ENCODE data around the gene PRKCZ.

Gene PRKCZ

DNA sequence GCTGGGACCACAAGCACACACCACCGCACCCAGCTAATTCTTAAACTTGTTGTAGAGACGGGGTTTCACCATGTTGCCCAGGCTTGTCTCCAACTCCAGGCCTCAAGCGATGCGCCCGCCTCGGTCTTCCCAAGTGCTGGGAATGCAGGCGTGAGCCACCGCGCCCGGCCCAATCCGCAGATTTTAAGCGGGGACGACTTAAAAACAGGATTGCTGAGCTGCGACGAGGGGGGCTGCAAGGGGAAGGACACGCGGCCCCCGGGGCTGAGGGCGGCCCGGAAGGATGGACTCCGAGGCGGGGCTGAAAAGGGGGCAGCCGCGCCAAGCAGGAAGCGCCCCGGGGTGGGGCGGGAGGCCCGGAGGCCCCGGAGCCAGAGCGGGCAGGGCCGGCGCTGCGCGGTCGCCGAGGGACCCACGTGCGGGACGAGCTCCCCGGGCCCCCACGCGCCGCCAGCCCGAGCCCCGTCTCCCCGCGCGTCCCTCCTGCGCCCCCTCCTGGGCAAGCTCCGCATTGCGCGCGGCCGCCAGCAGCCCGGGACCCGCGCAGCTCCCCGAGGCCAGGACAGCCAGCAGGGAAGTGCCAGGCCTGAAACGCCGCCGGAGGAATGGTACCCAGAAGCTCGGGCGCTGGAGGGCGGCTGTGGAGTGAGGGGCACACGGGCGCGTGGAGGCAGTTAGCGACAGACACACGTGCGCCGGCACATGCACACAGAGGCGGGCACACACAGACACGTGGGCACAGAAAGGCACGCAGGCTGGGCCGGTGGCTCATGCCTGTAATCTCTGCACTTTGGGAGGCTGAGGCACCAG, 5.5 kb upstream of the PRKCZ start:
- Histone ChIP-seq H3K4me1 (peaks cover 19% of the 10 kb centered on the region), H3K36me3 (replicated peaks) (no peaks in the 10 kb centered on the region), H3K27me3 (ENCODE audit: low read depth) (no peaks in the 10 kb centered on the region), H3K4me3 (peak overlapping the region; percentile 14), H3K9me3 (no peaks in the 10 kb centered on the region)
- in situ Hi-C loops (cut with MboI; ENCODE audit: low sequenced_read_pairs) = loop anchor here (5.0 kb wide), 1 partner anchor 82 kb away; no protein-coding TSS in a partner anchor
- peak; percentile 44 to 87 for DNase-seq (ENCODE audit: low spot score in 2 of 2)

DNA sequence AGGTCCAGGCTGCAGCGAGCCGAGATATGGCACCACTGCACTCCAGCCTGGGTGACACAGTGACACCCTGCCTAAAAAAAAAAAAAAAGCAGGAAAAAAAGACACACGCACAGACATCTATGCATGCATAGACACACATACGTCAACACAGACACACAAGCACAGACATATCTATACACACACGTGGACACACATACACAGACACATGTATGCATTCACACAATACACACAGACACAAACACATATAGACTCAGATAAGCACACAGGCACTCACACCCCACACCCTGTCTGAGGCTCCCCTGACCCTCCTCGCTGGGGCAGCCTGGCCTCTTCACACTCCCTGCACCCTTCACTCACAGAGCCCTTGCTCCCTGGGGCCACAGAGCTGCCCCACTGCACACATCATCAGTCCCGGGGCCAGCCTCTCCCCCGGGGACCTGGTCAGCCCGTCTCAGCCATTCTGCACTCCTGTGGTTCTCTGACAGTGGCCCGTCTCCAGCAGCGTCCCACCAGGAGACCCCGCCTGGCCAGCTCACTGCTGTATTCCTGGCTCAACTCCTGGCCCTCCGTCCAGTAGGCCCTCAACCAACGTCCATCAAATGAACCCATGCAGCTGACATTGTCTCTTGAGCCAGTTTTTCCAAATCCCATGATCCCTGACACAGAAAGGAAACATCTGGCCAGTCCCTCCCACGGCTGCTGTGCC, 4.6 kb upstream of the PRKCZ start:
- in situ Hi-C loops (cut with MboI; ENCODE audit: low sequenced_read_pairs) = loop anchor here (5.0 kb wide), 1 partner anchor 83 kb away; no protein-coding TSS in a partner anchor
- Histone ChIP-seq H3K4me1 (peaks cover 17% of the 10 kb centered on the region), H3K9me3 (no peaks in the 10 kb centered on the region), H3K27me3 (ENCODE audit: low read depth) (no peaks in the 10 kb centered on the region), H3K4me3 (no peak overlapping the region), H3K36me3 (replicated peaks) (no peaks in the 10 kb centered on the region)
- DNase-seq (ENCODE audit: low spot score in 2 of 2) = no peak

DNA sequence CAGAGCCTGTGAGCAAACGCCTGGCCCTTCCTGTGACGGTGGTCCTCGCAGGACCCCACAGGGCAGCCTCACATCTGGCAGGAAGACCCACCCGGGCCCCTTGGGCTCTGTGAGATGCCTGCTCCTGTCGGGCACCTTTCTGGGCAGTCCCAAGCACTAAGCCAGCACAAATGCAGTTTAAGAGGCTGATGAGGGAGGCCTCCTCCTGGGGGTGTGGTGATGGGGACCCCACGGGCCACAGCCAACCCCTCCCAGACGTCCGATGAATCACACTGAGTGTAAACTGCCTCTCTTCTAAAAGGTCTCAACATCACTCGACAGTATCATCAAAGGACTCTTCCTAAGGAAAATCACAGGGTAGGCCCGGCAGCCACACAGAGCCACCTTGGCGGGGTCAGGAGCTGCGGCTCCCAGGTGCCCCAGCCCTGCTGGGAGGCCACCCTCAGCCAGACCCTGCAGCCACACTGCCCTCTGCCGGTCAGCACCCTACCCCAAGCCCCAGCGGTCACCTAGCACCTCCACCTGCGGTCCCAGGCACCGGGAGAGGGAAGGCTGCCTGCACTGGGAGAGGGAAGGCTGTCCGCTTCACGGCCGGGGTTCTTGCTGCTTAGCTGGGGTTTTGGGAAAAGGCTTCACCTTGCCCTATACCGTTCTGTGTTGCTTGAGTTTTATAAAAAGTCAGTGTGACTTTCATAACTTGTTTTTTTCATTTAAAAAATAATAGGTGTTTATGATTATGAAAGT, 3.9 kb upstream of the PRKCZ start:
- no peaks in the 10 kb centered on the region for H3K27me3 ChIP-seq (ENCODE audit: low read depth)
- no peaks in the 10 kb centered on the region for H3K9me3 ChIP-seq
- H3K4me3 ChIP-seq = no peak overlapping the region
- H3K4me1 ChIP-seq = peaks cover 17% of the 10 kb centered on the region
- in situ Hi-C loops (cut with MboI; ENCODE audit: low sequenced_read_pairs) = loop anchor here (5.0 kb wide), 1 partner anchor 84 kb away; no protein-coding TSS in a partner anchor
- H3K36me3 ChIP-seq (replicated peaks) = no peaks in the 10 kb centered on the region
- DNase-seq (ENCODE audit: low spot score in 2 of 2) = peak; percentile 57 to 90

DNA sequence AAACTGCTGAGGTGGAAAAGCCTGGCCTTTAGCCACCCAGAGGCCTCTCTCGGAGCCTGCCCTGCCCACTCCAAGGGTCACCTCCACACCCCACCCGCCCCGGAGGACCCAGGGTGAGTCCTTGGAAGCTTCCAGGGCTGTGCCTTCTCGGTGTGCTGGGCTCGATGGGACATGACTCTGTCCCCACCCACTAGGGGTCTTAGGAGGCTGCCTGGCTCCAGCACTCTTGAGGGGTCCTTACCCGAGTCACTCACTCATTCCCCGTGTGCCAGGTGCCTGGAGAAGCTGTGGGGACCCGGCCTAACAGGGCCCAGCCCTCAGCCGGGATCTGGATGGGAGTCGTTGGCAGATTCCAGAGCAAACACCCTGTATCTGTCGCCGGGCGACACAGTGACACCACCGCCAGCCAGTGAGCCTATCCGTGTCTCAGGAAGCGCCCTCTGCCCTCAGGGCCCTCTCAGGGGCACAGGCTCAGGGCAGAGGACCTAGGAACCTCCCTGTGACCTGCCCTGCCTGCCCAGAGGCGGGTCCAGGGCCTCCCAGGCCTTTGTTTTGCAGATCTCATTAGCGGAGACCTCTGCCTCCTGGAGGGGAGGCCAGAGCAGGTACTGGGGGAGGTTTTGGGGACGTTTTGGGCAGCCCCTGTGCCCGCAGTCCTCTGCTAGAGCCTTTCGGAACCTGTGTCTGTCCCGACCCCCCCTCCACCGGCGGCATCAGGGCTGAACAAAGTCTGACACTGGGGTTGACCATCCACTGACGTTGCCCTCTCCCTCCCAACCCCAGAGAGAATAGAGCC, 3.1 kb upstream of the PRKCZ start:
- no peaks in the 10 kb centered on the region for H3K9me3 ChIP-seq
- H3K27me3 ChIP-seq (ENCODE audit: low read depth) = no peaks in the 10 kb centered on the region
- no peak for DNase-seq (ENCODE audit: low spot score in 2 of 2)
- H3K36me3 ChIP-seq (replicated peaks) = no peaks in the 10 kb centered on the region
- H3K4me1 ChIP-seq = peaks cover 17% of the 10 kb centered on the region
- H3K4me3 ChIP-seq = no peak overlapping the region
- in situ Hi-C loops (cut with MboI; ENCODE audit: low sequenced_read_pairs) = loop anchor here (5.0 kb wide), 1 partner anchor 85 kb away; no protein-coding TSS in a partner anchor

DNA sequence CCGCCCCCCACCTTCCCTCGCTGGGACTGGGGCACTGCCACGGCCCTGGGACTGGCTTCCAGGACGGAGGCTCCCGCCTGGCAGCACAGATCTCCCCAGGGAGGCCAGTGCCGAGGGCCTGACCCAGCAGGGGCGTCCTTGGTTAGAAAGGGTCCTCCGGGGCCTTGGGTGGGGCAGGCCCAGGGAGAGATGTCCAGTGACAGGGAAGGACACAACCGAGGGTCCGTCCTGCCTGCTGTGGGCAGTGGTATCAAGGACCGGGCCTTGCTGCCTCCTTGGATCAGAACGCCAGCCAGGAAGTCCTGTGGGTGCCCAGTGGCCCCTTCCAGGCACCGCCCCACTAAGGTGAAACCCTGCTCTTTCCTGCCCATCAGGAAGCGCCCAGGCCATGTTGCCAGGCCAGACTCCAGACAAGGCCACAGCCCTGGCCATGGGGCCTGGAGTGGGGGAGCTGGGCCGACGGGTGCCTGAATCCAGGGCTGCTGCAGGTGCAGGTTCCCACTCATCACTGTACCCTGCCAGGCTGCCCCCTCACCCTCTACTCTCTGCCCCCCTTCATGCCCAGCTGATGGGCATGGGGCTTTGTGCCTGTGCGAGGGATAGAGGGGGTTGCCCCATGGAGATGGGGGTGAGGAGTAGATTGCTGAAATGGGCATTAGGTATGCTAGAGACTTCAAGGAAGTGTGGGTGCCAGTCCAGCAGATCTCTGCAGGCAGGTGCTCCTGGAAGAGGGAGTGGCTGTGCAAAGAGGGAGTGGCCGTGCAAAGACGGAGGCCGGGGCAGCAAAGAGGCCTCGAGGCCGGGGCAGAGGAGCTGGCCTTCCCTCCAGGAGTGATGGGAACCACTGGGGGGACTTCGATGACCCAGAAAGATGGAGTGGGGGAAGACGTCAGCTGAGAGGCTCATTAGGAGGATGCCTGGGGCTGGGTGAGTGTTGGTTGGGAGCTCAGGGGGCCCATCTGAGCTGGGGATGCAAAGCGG, 2.2 kb upstream of the PRKCZ start:
- no peak for DNase-seq (ENCODE audit: low spot score in 2 of 2)

DNA sequence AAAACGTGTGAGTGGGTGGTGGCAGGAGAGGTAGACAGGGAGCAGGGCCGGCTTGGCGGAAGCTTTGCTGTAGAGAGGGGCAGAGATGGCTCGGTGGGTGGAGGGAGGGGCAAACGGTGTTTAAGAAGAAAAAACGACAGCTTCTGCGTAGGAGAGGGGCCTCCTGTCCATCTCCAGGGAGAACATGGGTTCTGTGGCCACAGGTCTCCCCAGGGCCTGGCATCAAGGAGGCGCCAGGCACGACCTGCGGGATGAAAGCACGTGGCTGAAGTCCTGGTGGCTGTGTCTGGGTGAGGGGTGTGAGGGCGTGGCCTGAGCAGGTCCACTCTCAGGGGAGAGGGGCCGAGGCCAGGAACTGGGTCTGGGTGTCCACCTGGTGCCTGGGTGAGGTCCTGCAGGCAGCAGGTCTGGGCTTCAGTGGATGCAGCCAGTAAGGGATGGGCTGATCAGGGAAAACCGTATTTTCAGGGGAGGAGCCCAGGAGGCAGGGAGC, 940 bp upstream of the PRKCZ start:
- Histone ChIP-seq H3K9me3 (no peaks in the 10 kb centered on the region), H3K4me1 (peaks cover 14% of the 10 kb centered on the region), H3K4me3 (peak overlapping the region; percentile 64), H3K27me3 (ENCODE audit: low read depth) (no peaks in the 10 kb centered on the region), H3K36me3 (replicated peaks) (no peaks in the 10 kb centered on the region)
- in situ Hi-C loops (cut with MboI; ENCODE audit: low sequenced_read_pairs) = loop anchor here (5.0 kb wide), 1 partner anchor 87 kb away; no protein-coding TSS in a partner anchor
- DNase-seq (ENCODE audit: low spot score in 2 of 2) = peak in 1 of 2 experiments; percentile 75

More for the DNA sequence above, 2.2 kb upstream of the PRKCZ start:
- no peak overlapping the region for H3K4me3 ChIP-seq
- in situ Hi-C loops (cut with MboI; ENCODE audit: low sequenced_read_pairs) = loop anchor here (5.0 kb wide), 1 partner anchor 86 kb away; no protein-coding TSS in a partner anchor
- no peaks in the 10 kb centered on the region for H3K9me3 ChIP-seq
- peaks cover 17% of the 10 kb centered on the region for H3K4me1 ChIP-seq
- H3K27me3 ChIP-seq (ENCODE audit: low read depth) = no peaks in the 10 kb centered on the region
- no peaks in the 10 kb centered on the region for H3K36me3 ChIP-seq (replicated peaks)

DNA sequence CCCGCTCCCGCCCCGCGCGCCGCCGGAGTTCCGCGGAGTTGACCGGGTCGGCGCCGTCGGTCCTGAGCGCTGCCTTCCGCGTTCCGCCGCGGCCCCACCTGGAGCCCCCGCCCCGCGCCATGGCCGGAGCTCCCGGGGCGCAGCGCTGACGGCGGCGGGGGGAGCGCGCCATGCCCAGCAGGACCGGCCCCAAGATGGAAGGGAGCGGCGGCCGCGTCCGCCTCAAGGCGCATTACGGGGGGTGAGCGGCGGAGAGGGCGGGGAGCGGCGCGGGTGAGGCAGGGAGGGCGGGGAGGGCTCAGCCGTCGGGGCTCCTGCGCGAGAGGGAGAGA, 216 bp downstream of the PRKCZ start:
- Histone ChIP-seq H3K36me3 (replicated peaks) (no peaks in the 10 kb centered on the region), H3K9me3 (no peaks in the 10 kb centered on the region), H3K4me3 (peak overlapping the region; percentile 57), H3K27me3 (ENCODE audit: low read depth) (no peaks in the 10 kb centered on the region), H3K4me1 (peaks cover 8% of the 10 kb centered on the region; the same call in 1 of the 2 replicates)
- in situ Hi-C loops (cut with MboI; ENCODE audit: low sequenced_read_pairs) = no loop called here
- peak in 1 of 2 experiments; percentile 66 for DNase-seq (ENCODE audit: low spot score in 2 of 2)

DNA sequence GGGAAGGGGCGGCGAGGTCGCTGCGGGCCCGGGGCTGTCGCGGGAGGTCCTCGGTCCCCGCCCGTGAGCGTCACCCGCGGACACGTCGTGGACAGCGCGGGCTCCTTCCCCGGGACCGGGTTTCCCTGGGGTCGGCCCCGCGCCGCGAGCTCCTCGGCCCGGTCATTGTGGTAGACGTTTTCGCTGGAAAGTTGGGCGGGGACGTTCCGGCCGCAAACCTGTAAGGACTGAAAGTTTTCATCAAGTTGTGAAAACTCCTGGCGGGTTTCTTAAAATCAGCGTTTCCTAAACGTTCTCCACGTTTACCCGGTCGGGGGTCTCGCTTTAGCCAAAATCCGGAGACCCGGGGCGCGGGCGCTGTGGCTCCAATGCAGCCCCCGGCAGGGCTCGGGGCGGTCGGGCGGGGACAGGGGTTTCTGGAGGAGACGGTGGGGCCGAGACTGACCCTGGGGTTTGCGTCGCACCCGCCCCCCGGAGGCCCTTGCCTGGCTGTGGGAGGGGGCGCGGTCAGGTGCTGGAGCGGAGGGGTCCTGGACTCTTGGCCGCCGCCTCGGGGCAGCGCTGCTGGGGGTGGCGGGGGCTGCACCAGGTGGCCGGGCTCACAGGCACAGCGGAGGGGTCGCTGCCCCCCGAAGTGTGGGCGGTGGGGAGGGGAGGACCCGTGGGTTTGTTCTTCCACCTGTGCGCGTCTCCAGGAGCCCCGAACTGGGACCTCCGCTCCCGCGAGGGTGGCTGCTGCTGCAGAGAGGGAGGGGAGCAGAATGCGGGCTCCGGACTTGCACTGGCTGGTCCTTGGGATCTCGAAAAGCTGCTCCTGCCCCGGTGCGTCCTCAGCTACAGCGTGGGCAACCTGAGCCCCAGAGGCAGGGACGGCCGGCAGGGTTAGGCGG, 827 bp downstream of the PRKCZ start:
- Histone ChIP-seq H3K36me3 (replicated peaks) (peaks cover 3% of the 10 kb centered on the region), H3K9me3 (no peaks in the 10 kb centered on the region), H3K4me1 (peaks cover 8% of the 10 kb centered on the region; the same call in 1 of the 2 replicates), H3K4me3 (peak overlapping the region; percentile 57), H3K27me3 (ENCODE audit: low read depth) (no peaks in the 10 kb centered on the region)
- in situ Hi-C loops (cut with MboI; ENCODE audit: low sequenced_read_pairs) = no loop called here
- no peak for DNase-seq (ENCODE audit: low spot score in 2 of 2)

DNA sequence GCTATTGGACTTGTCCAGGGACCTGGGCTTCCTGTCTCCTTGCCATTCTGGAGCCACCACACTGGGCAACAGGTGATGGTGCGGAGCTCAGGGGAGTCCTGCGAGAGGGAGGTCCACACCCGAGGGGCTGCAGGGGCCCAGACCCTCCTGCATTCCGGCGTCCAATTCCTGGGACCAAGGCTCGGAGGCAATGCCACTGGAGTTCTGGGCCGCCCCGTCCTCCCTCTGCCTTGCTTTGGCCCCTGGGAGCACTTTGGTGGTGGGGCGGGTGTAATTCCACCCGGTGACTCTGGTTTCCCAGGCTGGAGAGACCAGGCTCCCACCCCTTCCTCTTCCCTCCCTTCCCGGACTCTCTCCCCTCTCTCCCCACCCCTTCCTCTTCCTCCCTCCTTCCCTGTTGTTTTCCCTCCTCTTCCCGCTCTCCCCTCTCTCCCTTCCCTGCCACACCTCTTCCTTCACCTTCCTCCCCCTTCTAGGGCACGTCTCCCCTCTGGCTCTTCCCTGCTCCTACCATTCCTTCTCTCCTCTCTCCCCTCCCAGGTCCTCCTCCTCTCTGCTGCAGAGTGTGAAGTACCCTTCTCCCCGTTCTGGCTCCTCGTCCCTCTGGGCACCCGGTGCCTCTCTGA, 2.0 kb downstream of the PRKCZ start:
- no peak overlapping the region for H3K4me3 ChIP-seq
- H3K36me3 ChIP-seq (replicated peaks) = peaks cover 10% of the 10 kb centered on the region
- in situ Hi-C loops (cut with MboI; ENCODE audit: low sequenced_read_pairs) = no loop called here
- no peak for DNase-seq (ENCODE audit: low spot score in 2 of 2)
- peaks cover 8% of the 10 kb centered on the region; the same call in 1 of the 2 replicates for H3K4me1 ChIP-seq
- no peaks in the 10 kb centered on the region for H3K9me3 ChIP-seq
- H3K27me3 ChIP-seq (ENCODE audit: low read depth) = no peaks in the 10 kb centered on the region

DNA sequence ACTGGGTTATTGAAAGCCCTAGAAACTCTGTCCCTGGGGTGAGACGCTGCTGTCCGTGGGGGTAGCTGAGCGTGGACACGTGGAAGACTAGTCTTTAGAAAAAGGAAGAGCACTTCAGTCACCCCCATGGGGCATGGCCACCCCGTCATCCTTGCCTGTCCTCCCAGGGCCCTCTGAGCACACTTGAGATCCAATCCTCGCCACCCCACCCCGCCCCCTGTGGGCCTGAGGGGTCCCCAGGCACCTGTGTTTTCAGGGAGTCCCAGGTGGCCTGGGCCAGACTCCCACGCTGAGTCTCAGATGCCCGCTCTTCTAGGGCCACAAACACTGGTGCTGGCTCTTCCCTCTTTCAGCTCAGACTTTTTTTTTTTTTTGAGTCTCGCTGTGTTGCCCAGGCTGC, 2.5 kb downstream of the PRKCZ start:
- Histone ChIP-seq H3K36me3 (replicated peaks) (peaks cover 13% of the 10 kb centered on the region), H3K9me3 (no peaks in the 10 kb centered on the region), H3K4me1 (peaks cover 8% of the 10 kb centered on the region; the same call in 1 of the 2 replicates), H3K4me3 (no peak overlapping the region), H3K27me3 (ENCODE audit: low read depth) (no peaks in the 10 kb centered on the region)
- DNase-seq (ENCODE audit: low spot score in 2 of 2) = no peak
- in situ Hi-C loops (cut with MboI; ENCODE audit: low sequenced_read_pairs) = no loop called here

DNA sequence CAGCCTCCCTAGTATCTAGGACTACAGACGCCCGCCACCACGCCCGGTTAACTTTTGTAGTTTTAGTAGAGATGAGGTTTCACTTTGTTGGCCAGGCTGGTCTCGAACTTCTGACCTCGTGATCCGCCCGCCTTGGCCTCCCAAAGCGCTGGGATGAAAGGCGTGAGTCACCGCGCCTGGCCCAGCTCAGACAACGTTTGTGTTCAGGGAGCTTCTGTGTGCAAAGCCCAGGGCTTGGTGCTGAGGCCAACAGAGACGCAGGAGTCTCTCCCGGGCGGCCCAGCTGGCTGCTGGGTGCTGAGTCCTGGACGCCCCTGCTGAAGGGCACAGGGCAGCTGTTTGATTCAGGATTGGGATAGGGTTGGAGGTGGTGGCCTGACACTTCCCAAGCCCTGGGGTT, 3.0 kb downstream of the PRKCZ start:
- no peak for DNase-seq (ENCODE audit: low spot score in 2 of 2)
- Histone ChIP-seq H3K4me1 (peaks cover 8% of the 10 kb centered on the region; the same call in 1 of the 2 replicates), H3K9me3 (no peaks in the 10 kb centered on the region), H3K36me3 (replicated peaks) (peaks cover 13% of the 10 kb centered on the region), H3K27me3 (ENCODE audit: low read depth) (no peaks in the 10 kb centered on the region), H3K4me3 (no peak overlapping the region)
- in situ Hi-C loops (cut with MboI; ENCODE audit: low sequenced_read_pairs) = no loop called here

Measured in HAP-1 (cell line).